Fibroblast of pulmonary artery (primary cell): Measurements from ENCODE around the gene FOXP4.

Experiments used
- DNase-seq: peaks from one replicate; pipeline ENCODE4 v3.0.0-alpha.2; 2010; ENCODE audit warnings: low read depth
- H3K4me3 ChIP-seq: replicated peaks from 2 replicates; pipeline ENCODE4 v1.5.1; 2011; ENCODE audit warnings: low read depth, mild to moderate bottlenecking, control low read depth, low read length, moderate library complexity
- TF ChIP-seq, protein P1 (sequence below): IDR thresholded peaks from 2 replicates; pipeline ENCODE4 v1.5.1; 2011; ENCODE audit warnings: mild to moderate bottlenecking, control low read depth, low read length, inconsistent platforms; ENCODE audit errors: missing control alignments

The FOXP4 gene

DNA sequence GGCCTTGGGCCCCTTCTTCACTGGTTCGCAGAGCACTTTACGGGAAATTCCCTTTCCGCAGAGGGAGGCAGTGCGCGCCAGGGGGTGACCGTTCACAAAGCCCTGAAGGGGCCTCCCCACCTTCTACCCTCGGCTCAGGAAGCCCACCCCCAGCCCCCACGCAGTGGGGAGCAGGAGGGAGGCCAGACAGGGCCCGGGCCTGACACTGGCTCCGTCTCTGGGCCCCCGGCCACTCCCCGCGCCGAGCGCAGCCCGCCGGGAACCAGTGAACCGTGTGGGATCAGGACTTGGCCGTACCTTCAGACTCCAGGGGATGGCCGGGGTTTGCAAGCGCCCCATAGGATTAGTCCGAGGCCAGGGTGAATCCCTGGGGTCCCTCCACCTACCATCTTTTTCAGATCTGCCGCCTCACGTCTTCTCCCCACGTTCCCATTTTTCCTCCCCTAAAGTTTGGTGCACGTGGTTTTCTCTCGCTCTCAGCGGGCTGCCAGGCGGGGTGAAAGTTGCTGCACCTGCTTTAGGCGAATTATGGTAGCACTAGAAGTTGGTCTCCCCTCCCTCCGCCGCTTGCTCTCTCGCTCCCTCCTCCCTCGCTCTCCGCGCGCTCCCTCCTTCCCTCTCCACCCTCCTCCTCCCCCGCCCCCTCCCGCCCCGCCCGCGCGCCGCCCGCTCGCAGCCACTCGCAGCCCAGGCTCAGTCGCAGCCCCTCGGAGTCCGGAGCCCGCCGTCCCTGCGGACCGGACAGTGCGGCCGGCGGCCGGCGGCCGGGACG lies at the start of gene FOXP4:
FOXP4 (plus strand) TSS at position 679 of the 772 bp plus-strand sequence. CDS start 19,380 bp downstream, outside the sequence.
- TF ChIP-seq, protein P1, sequence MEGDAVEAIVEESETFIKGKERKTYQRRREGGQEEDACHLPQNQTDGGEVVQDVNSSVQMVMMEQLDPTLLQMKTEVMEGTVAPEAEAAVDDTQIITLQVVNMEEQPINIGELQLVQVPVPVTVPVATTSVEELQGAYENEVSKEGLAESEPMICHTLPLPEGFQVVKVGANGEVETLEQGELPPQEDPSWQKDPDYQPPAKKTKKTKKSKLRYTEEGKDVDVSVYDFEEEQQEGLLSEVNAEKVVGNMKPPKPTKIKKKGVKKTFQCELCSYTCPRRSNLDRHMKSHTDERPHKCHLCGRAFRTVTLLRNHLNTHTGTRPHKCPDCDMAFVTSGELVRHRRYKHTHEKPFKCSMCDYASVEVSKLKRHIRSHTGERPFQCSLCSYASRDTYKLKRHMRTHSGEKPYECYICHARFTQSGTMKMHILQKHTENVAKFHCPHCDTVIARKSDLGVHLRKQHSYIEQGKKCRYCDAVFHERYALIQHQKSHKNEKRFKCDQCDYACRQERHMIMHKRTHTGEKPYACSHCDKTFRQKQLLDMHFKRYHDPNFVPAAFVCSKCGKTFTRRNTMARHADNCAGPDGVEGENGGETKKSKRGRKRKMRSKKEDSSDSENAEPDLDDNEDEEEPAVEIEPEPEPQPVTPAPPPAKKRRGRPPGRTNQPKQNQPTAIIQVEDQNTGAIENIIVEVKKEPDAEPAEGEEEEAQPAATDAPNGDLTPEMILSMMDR, result no peak
- DNase-seq, result peak; percentile 96
- H3K4me3 ChIP-seq, result peak within 1 kb of the TSS; percentile 80

GRCh38 chr6:41497573-41497972 lies 48.6 kb upstream of the FOXP4 start:
- DNase-seq, result no peak

GRCh38 chr6:41497994-41498393 lies 48.2 kb upstream of the FOXP4 start:
- TF ChIP-seq, protein P1, result no peak
- no peak overlapping the region for H3K4me3 ChIP-seq
- peak; percentile 35 for DNase-seq

More at GRCh38 chr6:41497573-41497972, 48.6 kb upstream of the FOXP4 start:
- TF ChIP-seq, protein P1, result no peak
- no peak overlapping the region for H3K4me3 ChIP-seq

DNA sequence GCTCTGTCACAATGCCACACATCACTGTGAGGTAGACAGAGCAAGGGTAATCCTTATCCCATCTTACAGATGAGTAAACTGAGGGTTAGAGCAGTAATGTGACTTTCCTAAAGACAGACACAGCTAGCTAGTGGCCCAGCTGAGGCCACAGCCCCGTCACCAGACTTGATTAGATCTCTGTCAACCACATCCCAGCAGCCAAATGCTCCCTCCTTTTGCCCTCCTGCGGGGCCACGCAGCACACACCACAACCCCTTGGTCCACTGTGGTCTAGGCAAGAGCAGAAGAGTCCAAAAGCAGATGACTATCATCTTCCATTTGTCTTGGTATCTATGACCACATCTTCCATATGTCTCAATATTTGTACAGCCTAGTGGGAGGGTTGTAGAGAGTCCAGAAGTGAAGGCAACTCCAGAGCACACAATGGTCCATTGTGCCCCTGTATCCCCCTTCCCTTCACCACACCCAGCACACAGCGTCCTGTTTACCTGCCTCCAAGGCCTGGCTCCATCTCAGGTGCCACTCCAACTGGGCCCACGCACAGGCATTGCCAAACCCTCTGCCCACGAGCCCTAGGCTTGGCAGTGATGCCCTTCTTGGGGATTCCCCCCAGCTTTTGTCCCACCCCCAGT lies 47.1 kb upstream of the FOXP4 start:
- TF ChIP-seq, protein P1, result no peak
- DNase-seq, result no peak
- no peak overlapping the region for H3K4me3 ChIP-seq

DNA sequence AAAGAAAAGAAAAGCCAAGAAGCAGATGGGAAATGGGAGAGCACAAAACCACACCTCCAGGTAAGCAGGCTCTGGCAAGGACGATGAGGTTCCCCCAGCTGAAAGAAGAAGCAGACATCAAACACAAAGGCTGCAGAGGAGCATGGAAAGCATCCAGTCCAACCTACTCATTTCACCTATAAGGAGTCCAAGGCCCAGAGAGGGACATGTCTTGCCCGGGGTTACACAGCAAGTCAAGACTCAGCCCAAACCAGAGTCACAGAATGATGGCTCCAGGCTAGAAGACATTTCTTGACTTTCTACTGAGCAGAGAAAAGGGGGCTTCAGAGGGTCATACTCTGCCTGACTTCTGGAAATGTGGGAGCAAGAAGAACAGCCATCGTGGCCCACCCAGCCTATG lies 45.6 kb upstream of the FOXP4 start:
- H3K4me3 ChIP-seq, result no peak overlapping the region
- no peak for DNase-seq
- TF ChIP-seq, protein P1, result no peak

DNA sequence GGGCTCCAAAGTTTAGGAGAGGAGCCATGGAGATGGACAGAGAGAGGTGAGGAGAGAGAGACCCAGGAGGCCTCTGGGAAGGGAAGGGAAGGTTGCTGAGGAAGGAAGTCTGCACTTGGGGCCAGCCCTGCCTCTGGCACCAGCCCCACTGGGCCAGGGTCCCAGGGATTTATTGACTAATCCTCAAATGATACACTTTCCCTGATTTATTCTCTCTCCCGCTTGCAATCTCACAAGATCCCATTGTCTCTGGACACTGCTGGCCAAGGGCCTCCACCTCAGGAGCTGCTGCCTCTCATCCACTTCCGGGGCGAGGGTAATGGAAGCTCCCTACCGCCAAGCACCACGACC lies 43.6 kb upstream of the FOXP4 start:
- H3K4me3 ChIP-seq, result no peak overlapping the region
- TF ChIP-seq, protein P1, result no peak
- no peak for DNase-seq
